Spleen (tissue), 11 donors: ENCODE data around the gene HDAC4. TPM values are rescaled to one million over a fixed set of nuclear protein-coding genes. Genes with fewer than 3 reads are reported as not detected.
A peak's percentile ranks its signal among the peaks of the same experiment; 100 is the strongest.

Experiments
- DNase-seq: peaks from one replicate; pipeline ENCODE4 v3.0.0-alpha.2; 2020
- H3K27ac ChIP-seq, 8 donors: fragments of 200-600 bp; sonication (generic) in 7 of 8; 1 replicate in 4 of 8; 2 replicates in 4 of 8; pipeline versions ENCODE4 v1.5.0 to v1.8.0; 2016 to 2021; ENCODE audit warnings: inconsistent platforms in 4 of 8, mild to moderate bottlenecking in 4 of 8, moderate library complexity in 1 of 8
- H3K27me3 ChIP-seq, 7 donors: fragments of 200-600 bp; sonication (generic) in 6 of 7; replicated peaks in 1 of 7; 1 replicate in 4 of 7; 2 replicates in 3 of 7; pipeline versions ENCODE4 v1.5.0 to v1.8.0; 2016 to 2021; ENCODE audit warnings: inconsistent platforms in 3 of 7, mild to moderate bottlenecking in 1 of 7
- H3K36me3 ChIP-seq, 6 donors: fragments of 200-600 bp; sonication (generic) in 5 of 6; 1 replicate in 4 of 6; 2 replicates in 2 of 6; pipeline versions ENCODE4 v1.5.0 to v1.8.0; 2016 to 2021; ENCODE audit warnings: inconsistent platforms in 2 of 6
- H3K4me1 ChIP-seq, 6 donors: fragments of 200-600 bp; sonication (generic) in 5 of 6; 1 replicate in 3 of 6; 2 replicates in 3 of 6; pipeline versions ENCODE4 v1.5.0 to v1.8.0; 2016 to 2021; ENCODE audit warnings: inconsistent platforms in 3 of 6
- H3K4me3 ChIP-seq, 8 donors: fragments of 200-600 bp; sonication (generic) in 7 of 8; 1 replicate in 4 of 8; 2 replicates in 4 of 8; pipeline versions ENCODE4 v1.5.0 to v1.8.0; 2016 to 2021; ENCODE audit warnings: inconsistent platforms in 4 of 8, mild to moderate bottlenecking in 4 of 8, moderate library complexity in 2 of 8
- H3K9me3 ChIP-seq, 8 donors: fragments of 200-600 bp; sonication (generic) in 7 of 8; 1 replicate in 4 of 8; 2 replicates in 4 of 8; pipeline versions ENCODE4 v1.5.0 to v1.8.0; 2016 to 2021; ENCODE audit warnings: inconsistent platforms in 4 of 8
- POLR2A ChIP-seq, 3 donors: fragments of 450-650 bp; IDR thresholded peaks; one replicate each; pipeline ENCODE4 v1.5.1; 2017; ENCODE audit warnings: antibody characterized with exemption in 3 of 3, mild to moderate bottlenecking in 1 of 3
- POLR2AphosphoS5 ChIP-seq, 3 donors: sonication (generic); formaldehyde crosslinking; IDR thresholded peaks; one replicate each; pipeline ENCODE4 v1.5.1; 2017; ENCODE audit warnings: antibody characterized with exemption in 3 of 3
- WGBS, 5 donors: extraction: QIAGEN DNeasy Blood & Tissue Kit in 3 of 5; methylation state at CpG; one replicate each; pipeline versions ENCODE4 v1.1.5 to v1.1.7; 2013 to 2018; 5-methylcytosine and 5-hydroxymethylcytosine counted together
- intact Hi-C: fragments of 100-400 bp; cut with DNase I; formaldehyde crosslinking; loops from one replicate; pipeline ENCODE4 v1.15.0; 2023; ENCODE audit warnings: low total_unique reads
- polyA plus RNA-seq, 3 donors: library from polyadenylated mRNA; stranded (reverse); fragments of 200-250 nt; gene quantifications; one replicate each; pipeline ENCODE4 v1.2.1, GENCODE V29; 2013
- total RNA-seq, 7 donors: library from RNA; depleted of rRNA in 3 of 7; stranded (reverse); fragments of >200 nt in 3 of 7; fragmentation: NEBNext Ultra II Directional in 4 of 7; extraction: Animal tissue kit (Norgen Biotek cat#: 25700) in 4 of 7; gene quantifications; one replicate each; pipeline versions ENCODE4 v1.1.0 to v1.2.1, GENCODE V29; 2016 to 2021
- TF ChIP-seq, protein P1 (sequence below), 11 experiments: fragments of 200-600 bp in 7 of 11; fragments of 450-650 bp in 4 of 11; sonication (generic) in 4 of 11; IDR thresholded peaks in 8 of 11; conservative IDR thresholded peaks in 3 of 11; 1 replicate in 7 of 11; 2 replicates in 4 of 11; pipeline versions ENCODE4 v1.4.0 to v1.8.0; 2016 to 2021; ENCODE audit warnings: antibody characterized with exemption in 11 of 11, inconsistent platforms in 4 of 11, mild to moderate bottlenecking in 1 of 11
- donor health status: healthy with polysubstance abuse.
- donor health status: DM: no; HTN: no; CAD: no; lungs with moderate emphysema.
- donor health status: DM: no; HTN: no; CAD: no.
- donor health status: Bipolar disorder and iron deficiency.
- donor health status: healthy.
- donor health status: DM: no; HTN: no; CAD: no.
- donor health status: DM: yes; HTN: yes; CAD: no.

HDAC4 gene
- total and polyA plus RNA-seq, 10 donors, result 3.2 to 122 (median 69.5) TPM

- H3K36me3 ChIP-seq, result peaks cover 0 to 3% (median 0%) of the 10 kb centered on the region in 6 donors
- peaks cover 46 to 99% (median 70%) of the 10 kb centered on the region in 6 donors for H3K4me1 ChIP-seq
- peak overlapping the region in 7 of 8 donors; percentile 70 to 89 (median 84) for H3K27ac ChIP-seq
- H3K27me3 ChIP-seq, result peaks cover 0 to 27% (median 0%) of the 10 kb centered on the region in 7 donors
- TF ChIP-seq POLR2AphosphoS5 (IDR thresholded peaks at IDR 0.05) (peak in 1 of 3 donors; percentile 17), POLR2A (IDR thresholded peaks at IDR 0.05) (no peak)
- peak; percentile 78 for DNase-seq
- peak overlapping the region in 1 of 8 donors; percentile 35 for H3K4me3 ChIP-seq
- H3K9me3 ChIP-seq, result peaks cover 0 to 19% (median 14%) of the 10 kb centered on the region in 8 donors
- intact Hi-C loops, result no loop called here
- 85 to 93% (median 89%) methylated on average over 20 to 21 of the region's 21 CpGs for WGBS, 5 donors
Observed at GRCh38 chr2:239260546-239261327, 140.1 kb downstream of the HDAC4 start.

- Histone ChIP-seq H3K27ac (peak overlapping the region; percentile 45 to 89 (median 82)), H3K27me3 (peaks cover 0 to 21% (median 0%) of the 10 kb centered on the region in 7 donors), H3K4me3 (peak overlapping the region in 2 of 8 donors; percentile 1 to 35), H3K9me3 (peaks cover 0 to 19% (median 14%) of the 10 kb centered on the region in 8 donors), H3K4me1 (peaks cover 36 to 99% (median 70%) of the 10 kb centered on the region in 6 donors), H3K36me3 (peaks cover 0 to 3% (median 0%) of the 10 kb centered on the region in 6 donors)
- 46 to 66% (median 57%) methylated on average over 18 of the region's 18 CpGs for WGBS, 5 donors
- intact Hi-C loops, result no loop called here
- peak; percentile 72 for DNase-seq
- TF ChIP-seq POLR2AphosphoS5 (IDR thresholded peaks at IDR 0.05), result peak in 1 of 3 donors; percentile 56
- TF ChIP-seq, protein P1, sequence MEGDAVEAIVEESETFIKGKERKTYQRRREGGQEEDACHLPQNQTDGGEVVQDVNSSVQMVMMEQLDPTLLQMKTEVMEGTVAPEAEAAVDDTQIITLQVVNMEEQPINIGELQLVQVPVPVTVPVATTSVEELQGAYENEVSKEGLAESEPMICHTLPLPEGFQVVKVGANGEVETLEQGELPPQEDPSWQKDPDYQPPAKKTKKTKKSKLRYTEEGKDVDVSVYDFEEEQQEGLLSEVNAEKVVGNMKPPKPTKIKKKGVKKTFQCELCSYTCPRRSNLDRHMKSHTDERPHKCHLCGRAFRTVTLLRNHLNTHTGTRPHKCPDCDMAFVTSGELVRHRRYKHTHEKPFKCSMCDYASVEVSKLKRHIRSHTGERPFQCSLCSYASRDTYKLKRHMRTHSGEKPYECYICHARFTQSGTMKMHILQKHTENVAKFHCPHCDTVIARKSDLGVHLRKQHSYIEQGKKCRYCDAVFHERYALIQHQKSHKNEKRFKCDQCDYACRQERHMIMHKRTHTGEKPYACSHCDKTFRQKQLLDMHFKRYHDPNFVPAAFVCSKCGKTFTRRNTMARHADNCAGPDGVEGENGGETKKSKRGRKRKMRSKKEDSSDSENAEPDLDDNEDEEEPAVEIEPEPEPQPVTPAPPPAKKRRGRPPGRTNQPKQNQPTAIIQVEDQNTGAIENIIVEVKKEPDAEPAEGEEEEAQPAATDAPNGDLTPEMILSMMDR (IDR thresholded peaks at IDR 0.05 in 8 of 11, conservative IDR thresholded peaks at IDR 0.05 in 3 of 11), result no peak
Observed at GRCh38 chr2:239259603-239260298, 141.1 kb downstream of the HDAC4 start.

DNA sequence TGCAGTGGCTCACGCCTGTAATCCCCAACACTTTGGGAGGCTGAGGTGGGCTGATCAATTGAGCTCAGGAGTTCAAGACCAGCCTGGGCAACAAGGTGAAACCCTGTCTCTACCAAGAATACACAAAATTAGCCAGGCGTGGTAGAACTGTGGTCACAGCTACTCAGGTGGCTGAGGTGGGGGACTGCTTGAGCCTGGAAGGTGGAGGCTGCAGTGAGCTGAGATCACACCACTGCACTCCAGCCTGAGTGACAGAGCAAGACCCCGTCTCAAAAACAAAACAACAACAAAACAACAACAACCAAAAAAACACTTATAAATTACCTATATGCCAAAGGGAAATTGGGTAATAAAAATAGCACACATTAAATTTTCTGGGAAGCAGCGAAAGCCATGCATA is 141.6 kb downstream of the HDAC4 start:
- intact Hi-C loops, result no loop called here
- Histone ChIP-seq H3K4me3 (peak overlapping the region in 2 of 8 donors; percentile 1 to 35), H3K36me3 (peaks cover 0 to 3% (median 0%) of the 10 kb centered on the region in 6 donors), H3K4me1 (peaks cover 31 to 99% (median 70%) of the 10 kb centered on the region in 6 donors), H3K27me3 (peaks cover 0 to 15% (median 0%) of the 10 kb centered on the region in 7 donors), H3K9me3 (peaks cover 0 to 19% (median 14%) of the 10 kb centered on the region in 8 donors), H3K27ac (peak overlapping the region; percentile 45 to 89 (median 82))
- 55 to 62% (median 58%) methylated on average over 4 of the region's 4 CpGs for WGBS, 5 donors
- no peak for TF ChIP-seq POLR2A (IDR thresholded peaks at IDR 0.05)
- TF ChIP-seq POLR2AphosphoS5 (IDR thresholded peaks at IDR 0.05), result no peak
- TF ChIP-seq, protein P1 (IDR thresholded peaks at IDR 0.05 in 8 of 11, conservative IDR thresholded peaks at IDR 0.05 in 3 of 11), result no peak
- DNase-seq, result peak; percentile 68

DNA sequence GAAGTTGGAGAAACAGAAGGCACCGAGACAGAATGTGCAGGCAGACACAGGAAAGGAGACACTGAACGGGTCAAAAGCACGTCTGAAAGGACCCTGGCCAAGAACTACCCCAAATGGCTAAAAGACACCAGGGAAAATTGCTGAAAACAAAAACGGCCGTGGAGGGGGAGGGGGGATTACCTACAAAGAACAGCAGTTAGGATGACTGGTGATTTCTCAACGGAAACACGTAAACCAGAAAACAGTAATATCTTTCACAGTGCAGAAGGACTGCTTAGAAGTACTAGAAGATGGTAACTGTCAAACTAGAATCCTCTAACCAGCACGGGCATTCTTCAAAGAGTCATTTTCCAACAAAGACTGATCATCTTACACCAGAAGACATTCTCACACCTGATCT is 142.6 kb downstream of the HDAC4 start:
- DNase-seq, result no peak
- 44 to 78% (median 63%) methylated on average over 8 of the region's 8 CpGs for WGBS, 5 donors
- peak overlapping the region in 1 of 8 donors; percentile 19 for H3K4me3 ChIP-seq
- peaks cover 29 to 99% (median 70%) of the 10 kb centered on the region in 6 donors for H3K4me1 ChIP-seq
- TF ChIP-seq POLR2AphosphoS5 (IDR thresholded peaks at IDR 0.05) (no peak), POLR2A (IDR thresholded peaks at IDR 0.05) (no peak)
- TF ChIP-seq, protein P1 (IDR thresholded peaks at IDR 0.05 in 8 of 11, conservative IDR thresholded peaks at IDR 0.05 in 3 of 11), result no peak
- H3K9me3 ChIP-seq, result peaks cover 0 to 19% (median 14%) of the 10 kb centered on the region in 8 donors
- peaks cover 0 to 10% (median 0%) of the 10 kb centered on the region in 7 donors for H3K27me3 ChIP-seq
- H3K27ac ChIP-seq, result peak overlapping the region in 7 of 8 donors; percentile 12 to 89 (median 84)
- intact Hi-C loops, result no loop called here
- H3K36me3 ChIP-seq, result peaks cover 0 to 3% (median 0%) of the 10 kb centered on the region in 6 donors
